Esophagus squamous epithelium (tissue), 4 donors: Measurements from ENCODE around the gene FBXO38.

ENCODE experiments used
- POLR2A ChIP-seq, 4 donors: fragments of 450-650 bp; IDR thresholded peaks; one replicate each; pipeline ENCODE4 v1.6.1; 2017; ENCODE audit warnings: antibody characterized with exemption in 4 of 4, mild to moderate bottlenecking in 4 of 4, moderate library complexity in 3 of 4
- TF ChIP-seq, protein P1 (sequence below), 6 experiments: fragments of 450-650 bp in 4 of 6; fragments of 200-600 bp in 2 of 6; sonication (generic) in 2 of 6; IDR thresholded peaks; one replicate each; pipeline ENCODE4 v1.5.1; 2016 to 2019; ENCODE audit warnings: antibody characterized with exemption in 6 of 6, mild to moderate bottlenecking in 4 of 6, moderate library complexity in 4 of 6

- no peak for TF ChIP-seq POLR2A (IDR thresholded peaks at IDR 0.05)
- TF ChIP-seq, protein P1, sequence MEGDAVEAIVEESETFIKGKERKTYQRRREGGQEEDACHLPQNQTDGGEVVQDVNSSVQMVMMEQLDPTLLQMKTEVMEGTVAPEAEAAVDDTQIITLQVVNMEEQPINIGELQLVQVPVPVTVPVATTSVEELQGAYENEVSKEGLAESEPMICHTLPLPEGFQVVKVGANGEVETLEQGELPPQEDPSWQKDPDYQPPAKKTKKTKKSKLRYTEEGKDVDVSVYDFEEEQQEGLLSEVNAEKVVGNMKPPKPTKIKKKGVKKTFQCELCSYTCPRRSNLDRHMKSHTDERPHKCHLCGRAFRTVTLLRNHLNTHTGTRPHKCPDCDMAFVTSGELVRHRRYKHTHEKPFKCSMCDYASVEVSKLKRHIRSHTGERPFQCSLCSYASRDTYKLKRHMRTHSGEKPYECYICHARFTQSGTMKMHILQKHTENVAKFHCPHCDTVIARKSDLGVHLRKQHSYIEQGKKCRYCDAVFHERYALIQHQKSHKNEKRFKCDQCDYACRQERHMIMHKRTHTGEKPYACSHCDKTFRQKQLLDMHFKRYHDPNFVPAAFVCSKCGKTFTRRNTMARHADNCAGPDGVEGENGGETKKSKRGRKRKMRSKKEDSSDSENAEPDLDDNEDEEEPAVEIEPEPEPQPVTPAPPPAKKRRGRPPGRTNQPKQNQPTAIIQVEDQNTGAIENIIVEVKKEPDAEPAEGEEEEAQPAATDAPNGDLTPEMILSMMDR (IDR thresholded peaks at IDR 0.05) = no peak
Observed at GRCh38 chr5:148445578-148445977, 61.8 kb downstream of the FBXO38 start.
